Cardiac fibroblast (primary cell): ENCODE results near the gene RGS9BP.
A peak's percentile ranks its signal among the peaks of the same experiment; 100 is the strongest.

ENCODE experiments used
- DNase-seq, 2 donors: peaks; one replicate each; pipeline versions ENCODE4 v3.0.0 to v3.0.0-alpha.2; 2010; ENCODE audit warnings: low read depth in 2 of 2
- H3K4me3 ChIP-seq, 2 donors: replicated peaks in 1 of 2; 1 replicate in 1 of 2; 2 replicates in 1 of 2; pipeline ENCODE4 v1.5.1; 2011; ENCODE audit warnings: low read depth in 2 of 2, low read length in 2 of 2, mild to moderate bottlenecking in 2 of 2, moderate library complexity in 1 of 2
- TF ChIP-seq, protein P1 (sequence below): IDR thresholded peaks from one replicate; pipeline ENCODE4 v1.5.1; 2011; ENCODE audit warnings: low read depth, mild to moderate bottlenecking, low read length, inconsistent platforms

RGS9BP gene, protein sequence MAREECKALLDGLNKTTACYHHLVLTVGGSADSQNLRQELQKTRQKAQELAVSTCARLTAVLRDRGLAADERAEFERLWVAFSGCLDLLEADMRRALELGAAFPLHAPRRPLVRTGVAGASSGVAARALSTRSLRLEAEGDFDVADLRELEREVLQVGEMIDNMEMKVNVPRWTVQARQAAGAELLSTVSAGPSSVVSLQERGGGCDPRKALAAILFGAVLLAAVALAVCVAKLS

DNA sequence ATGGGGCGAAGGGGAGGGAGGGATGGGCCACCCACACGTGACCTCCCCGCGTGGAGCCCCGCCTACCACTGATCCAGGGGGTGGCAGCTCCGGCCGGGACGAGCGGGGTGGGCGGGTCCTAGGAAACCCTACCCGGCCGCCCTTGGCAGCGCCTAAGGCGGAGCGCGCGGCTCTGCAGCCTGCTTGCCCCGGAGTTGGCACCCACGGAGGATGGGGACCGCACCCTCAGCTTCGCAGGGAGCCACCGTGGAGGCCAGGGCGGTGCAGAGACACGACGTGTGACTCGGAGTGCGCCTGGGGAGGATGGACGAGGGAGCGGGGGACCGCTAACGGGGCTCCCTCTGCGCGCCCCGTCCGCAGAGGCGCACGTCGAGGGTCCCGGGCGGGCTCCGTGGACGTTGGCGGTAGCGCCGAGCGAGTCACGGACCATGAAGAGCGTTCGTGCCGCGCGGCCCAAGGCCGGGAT lies at the start of gene RGS9BP:
TSS of gene RGS9BP (plus strand) at position 129 of the 466 bp plus-strand sequence. CDS start 416 bp downstream, outside the sequence.
- TF ChIP-seq, protein P1, sequence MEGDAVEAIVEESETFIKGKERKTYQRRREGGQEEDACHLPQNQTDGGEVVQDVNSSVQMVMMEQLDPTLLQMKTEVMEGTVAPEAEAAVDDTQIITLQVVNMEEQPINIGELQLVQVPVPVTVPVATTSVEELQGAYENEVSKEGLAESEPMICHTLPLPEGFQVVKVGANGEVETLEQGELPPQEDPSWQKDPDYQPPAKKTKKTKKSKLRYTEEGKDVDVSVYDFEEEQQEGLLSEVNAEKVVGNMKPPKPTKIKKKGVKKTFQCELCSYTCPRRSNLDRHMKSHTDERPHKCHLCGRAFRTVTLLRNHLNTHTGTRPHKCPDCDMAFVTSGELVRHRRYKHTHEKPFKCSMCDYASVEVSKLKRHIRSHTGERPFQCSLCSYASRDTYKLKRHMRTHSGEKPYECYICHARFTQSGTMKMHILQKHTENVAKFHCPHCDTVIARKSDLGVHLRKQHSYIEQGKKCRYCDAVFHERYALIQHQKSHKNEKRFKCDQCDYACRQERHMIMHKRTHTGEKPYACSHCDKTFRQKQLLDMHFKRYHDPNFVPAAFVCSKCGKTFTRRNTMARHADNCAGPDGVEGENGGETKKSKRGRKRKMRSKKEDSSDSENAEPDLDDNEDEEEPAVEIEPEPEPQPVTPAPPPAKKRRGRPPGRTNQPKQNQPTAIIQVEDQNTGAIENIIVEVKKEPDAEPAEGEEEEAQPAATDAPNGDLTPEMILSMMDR: no peak

DNA sequence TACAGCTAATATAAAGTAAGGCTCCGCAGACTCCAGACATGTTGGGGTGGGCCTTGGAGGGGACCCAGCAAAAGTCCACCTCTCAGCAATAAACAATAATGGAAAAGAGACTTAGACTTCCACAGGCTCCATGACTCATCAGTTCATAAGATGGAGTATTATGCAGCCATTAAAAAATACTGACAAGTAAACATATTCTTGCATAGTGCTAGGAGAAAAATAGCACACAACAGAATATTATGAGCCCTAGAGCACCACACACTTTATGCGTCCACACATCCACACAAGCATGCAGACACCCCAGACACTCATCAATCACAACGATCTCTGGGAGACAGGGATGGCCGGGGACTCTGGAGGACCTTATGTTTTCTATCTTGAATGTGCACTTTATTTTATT lies 48.7 kb upstream of the RGS9BP start:
- no peak for DNase-seq
- H3K4me3 ChIP-seq: no peak overlapping the region
- TF ChIP-seq, protein P1: no peak

More for the DNA sequence above, at the start of gene RGS9BP:
- peak; percentile 68 to 80 for DNase-seq
- H3K4me3 ChIP-seq: peak within 1 kb of the TSS; percentile 73 to 87

DNA sequence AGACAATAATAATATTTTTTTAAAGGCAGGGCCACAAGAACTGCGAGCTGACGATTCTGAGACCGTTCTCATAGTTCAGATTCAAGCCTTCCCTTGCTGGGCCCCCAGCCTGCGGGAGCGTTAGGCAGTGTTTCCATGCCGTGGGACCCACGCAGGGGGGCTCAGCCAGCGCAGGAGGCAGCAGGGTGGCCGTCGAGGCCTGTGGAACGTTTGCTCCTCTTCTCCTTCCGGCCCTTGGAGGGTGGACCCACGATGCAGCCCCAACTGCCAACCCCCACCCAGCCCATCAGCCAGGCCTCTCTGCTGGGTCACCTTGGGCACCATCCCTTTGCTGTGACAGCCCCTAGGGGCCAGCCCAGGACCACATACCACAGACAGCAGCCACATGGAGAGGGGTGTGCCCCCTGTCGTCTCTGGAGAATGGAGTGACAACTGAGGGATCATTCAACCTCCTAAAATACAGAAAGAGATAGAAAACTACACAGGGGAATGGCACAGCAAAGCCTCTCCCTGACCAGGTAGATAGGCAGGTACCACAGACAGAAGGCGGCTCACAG lies 47.9 kb upstream of the RGS9BP start:
- no peak overlapping the region for H3K4me3 ChIP-seq
- DNase-seq: no peak
- TF ChIP-seq, protein P1: no peak

DNA sequence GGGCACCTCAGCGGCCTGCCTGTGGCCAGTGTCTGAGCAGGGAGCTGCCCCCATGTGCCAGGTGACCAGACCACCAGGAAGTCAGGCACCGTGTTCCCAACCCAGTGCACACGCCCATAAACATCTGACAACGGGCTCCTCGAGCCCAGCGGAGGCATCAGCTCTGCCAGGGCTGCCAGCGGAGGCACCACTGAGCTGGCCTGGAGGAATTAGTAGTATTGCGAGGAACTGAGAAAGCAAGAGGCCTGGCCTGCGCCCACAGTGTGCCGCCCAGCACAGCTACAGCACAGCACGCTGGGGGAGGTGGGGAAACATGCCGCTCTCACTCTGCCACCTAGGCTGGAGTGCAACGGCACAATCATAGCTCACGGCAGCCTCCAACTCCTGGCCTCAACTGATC lies 45.3 kb upstream of the RGS9BP start:
- no peak overlapping the region for H3K4me3 ChIP-seq
- DNase-seq: no peak
- TF ChIP-seq, protein P1: no peak

DNA sequence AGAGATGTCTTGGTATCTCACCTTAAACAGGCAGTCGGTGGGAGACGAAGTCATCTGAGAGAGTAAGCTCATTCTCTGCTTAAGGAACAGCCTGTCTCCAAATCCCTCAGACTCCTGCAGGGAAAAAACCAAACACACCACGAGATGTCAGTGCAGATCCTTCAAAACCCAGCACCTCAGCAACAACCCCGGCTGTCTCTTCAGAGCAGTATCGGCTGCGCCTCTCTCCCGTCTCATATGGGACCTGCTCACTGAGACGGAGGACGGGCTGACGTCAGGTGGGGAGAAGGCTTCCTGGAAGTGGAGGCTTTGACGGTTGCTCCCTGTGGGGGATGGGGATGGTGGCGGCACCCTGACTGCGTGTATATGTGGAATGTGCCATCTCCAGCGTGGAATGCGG lies 44.3 kb upstream of the RGS9BP start:
- H3K4me3 ChIP-seq: no peak overlapping the region
- DNase-seq: no peak
- TF ChIP-seq, protein P1: no peak

DNA sequence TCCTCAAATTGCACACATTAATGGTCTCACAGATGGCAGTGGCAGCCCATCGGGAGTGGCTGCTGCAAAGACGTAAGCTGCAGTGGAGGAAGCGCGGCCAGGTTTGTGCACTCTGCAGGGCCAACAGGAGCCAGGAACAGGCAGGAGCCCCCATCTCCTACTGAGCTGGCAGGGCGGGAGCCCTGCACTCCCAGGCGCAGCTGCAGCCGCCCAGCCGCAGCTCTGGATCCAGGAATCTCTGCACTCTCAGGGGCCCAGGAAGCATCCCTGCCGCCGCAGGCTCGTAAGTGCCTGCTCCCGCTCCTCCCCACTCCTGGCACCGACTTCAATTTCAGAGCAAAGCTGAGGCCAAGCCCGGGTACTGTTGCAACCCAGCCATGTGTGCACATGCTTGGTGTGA lies 38.2 kb upstream of the RGS9BP start:
- no peak for DNase-seq
- TF ChIP-seq, protein P1: no peak
- H3K4me3 ChIP-seq: no peak overlapping the region

DNA sequence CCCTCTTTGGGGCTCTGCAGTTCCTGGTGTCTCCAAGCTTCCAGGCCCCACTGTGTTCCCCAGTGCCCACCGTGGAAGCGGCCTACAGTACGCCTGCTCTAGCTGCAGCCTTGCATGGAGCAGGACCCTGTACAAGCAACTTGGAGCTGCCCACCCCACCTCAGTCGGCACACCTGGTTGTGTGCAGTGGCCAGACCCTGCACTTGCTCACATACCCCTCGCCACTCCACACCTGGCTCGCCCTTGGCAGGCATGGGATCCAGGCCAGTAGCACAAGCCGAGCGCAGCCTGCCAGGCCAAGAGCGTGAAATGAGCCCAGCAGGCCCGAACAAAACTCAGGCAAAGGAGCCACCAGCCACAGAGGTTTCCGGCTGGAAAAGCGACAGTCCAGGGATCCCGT lies 37.0 kb upstream of the RGS9BP start:
- no peak overlapping the region for H3K4me3 ChIP-seq
- no peak for DNase-seq
- TF ChIP-seq, protein P1: no peak
